GM18867 (cell line): ENCODE measurements around the gene RYR3.

Source experiments
- ATAC-seq: cut with Tn5 transposase; IDR thresholded peaks from one replicate; pipeline ENCODE4 v1.9.1; 2021; ENCODE audit warnings: mild to moderate bottlenecking, moderate library complexity; ENCODE audit not compliant: unreplicated experiment

RYR3 gene

GRCh38 chr15:33445984-33446383 lies 135.2 kb downstream of the RYR3 start:
- no peak for ATAC-seq

- no peak for ATAC-seq
Observed at GRCh38 chr15:33448151-33448550, 137.4 kb downstream of the RYR3 start.

- ATAC-seq: no peak
Observed at GRCh38 chr15:33448961-33449606, 138.3 kb downstream of the RYR3 start.

GRCh38 chr15:33449810-33450209 lies 139.0 kb downstream of the RYR3 start:
- ATAC-seq: no peak

- no peak for ATAC-seq
Observed at GRCh38 chr15:33451385-33451784, 140.6 kb downstream of the RYR3 start.

GRCh38 chr15:33453761-33454160 lies 143.0 kb downstream of the RYR3 start:
- ATAC-seq: no peak

- ATAC-seq: no peak
Observed at GRCh38 chr15:33454346-33454745, 143.6 kb downstream of the RYR3 start.

GRCh38 chr15:33454996-33455395 lies 144.2 kb downstream of the RYR3 start:
- ATAC-seq: no peak

- ATAC-seq: no peak
Observed at GRCh38 chr15:33458421-33458820, 147.7 kb downstream of the RYR3 start.

GRCh38 chr15:33460166-33460805 lies 149.5 kb downstream of the RYR3 start:
- no peak for ATAC-seq

- no peak for ATAC-seq
Observed at GRCh38 chr15:33461671-33462070, 150.9 kb downstream of the RYR3 start.

GRCh38 chr15:33467146-33467815 lies 156.5 kb downstream of the RYR3 start:
- no peak for ATAC-seq

- ATAC-seq: no peak
Observed at GRCh38 chr15:33467816-33468163, 157.0 kb downstream of the RYR3 start.

GRCh38 chr15:33468740-33469139 lies 158.0 kb downstream of the RYR3 start:
- no peak for ATAC-seq

GRCh38 chr15:33473005-33473404 lies 162.2 kb downstream of the RYR3 start:
- no peak for ATAC-seq

- no peak for ATAC-seq
Observed at GRCh38 chr15:33473714-33474113, 162.9 kb downstream of the RYR3 start.

- no peak for ATAC-seq
Observed at GRCh38 chr15:33476076-33476475, 165.3 kb downstream of the RYR3 start.

- no peak for ATAC-seq
Observed at GRCh38 chr15:33476908-33477307, 166.1 kb downstream of the RYR3 start.

- ATAC-seq: no peak
Observed at GRCh38 chr15:33489335-33489734, 178.6 kb downstream of the RYR3 start.

- ATAC-seq: no peak
Observed at GRCh38 chr15:33490703-33491102, 179.9 kb downstream of the RYR3 start.

- no peak for ATAC-seq
Observed at GRCh38 chr15:33492434-33493052, 181.8 kb downstream of the RYR3 start.

- ATAC-seq: no peak
Observed at GRCh38 chr15:33494306-33494705, 183.5 kb downstream of the RYR3 start.
